Trophoblast cell (in vitro differentiated cells and primary cell): Measurements from ENCODE around the gene SLC10A4.

ENCODE experiments used
- DNase-seq, 2 donors: peaks; one replicate each; pipeline ENCODE4 v3.0.0-alpha.2; 2016
- H2AFZ ChIP-seq: 2 replicates; pipeline ENCODE4 v1.6.1; 2013; ENCODE audit warnings: low read length, moderate library complexity, mild to moderate bottlenecking; ENCODE audit not compliant: insufficient read depth, poor library complexity
- H2AK5ac ChIP-seq: 2 replicates; pipeline ENCODE4 v1.6.1; 2013; ENCODE audit warnings: mild to moderate bottlenecking, low read length
- H2BK120ac ChIP-seq: 2 replicates; pipeline ENCODE4 v1.6.1; 2013; ENCODE audit warnings: low read length, mild to moderate bottlenecking, moderate library complexity; ENCODE audit not compliant: insufficient read depth, poor library complexity
- H2BK12ac ChIP-seq: 2 replicates; pipeline ENCODE4 v1.6.1; 2013; ENCODE audit warnings: mild to moderate bottlenecking, low read length, moderate library complexity
- H2BK5ac ChIP-seq: 2 replicates; pipeline ENCODE4 v1.6.1; 2013; ENCODE audit warnings: low read length, low read depth, moderate library complexity, mild to moderate bottlenecking; ENCODE audit not compliant: poor library complexity
- H3K14ac ChIP-seq: 2 replicates; pipeline ENCODE4 v1.6.1; 2013; ENCODE audit warnings: mild to moderate bottlenecking, low read length
- H3K18ac ChIP-seq: 2 replicates; pipeline ENCODE4 v1.6.1; 2013; ENCODE audit warnings: mild to moderate bottlenecking, low read length
- H3K23ac ChIP-seq: 2 replicates; pipeline ENCODE4 v1.6.1; 2013; ENCODE audit warnings: low read length
- H3K27ac ChIP-seq: 2 replicates; pipeline ENCODE4 v1.5.1; 2013; ENCODE audit warnings: low read depth, mild to moderate bottlenecking, inconsistent platforms, low read length, moderate library complexity
- H3K27me3 ChIP-seq: 2 replicates; pipeline ENCODE4 v1.6.1; 2013; ENCODE audit warnings: inconsistent platforms, mild to moderate bottlenecking, low read length, moderate library complexity; ENCODE audit not compliant: insufficient read depth
- H3K36me3 ChIP-seq, 2 experiments: 1 replicate in 1 of 2; 2 replicates in 1 of 2; pipeline ENCODE4 v1.6.1; 2013; ENCODE audit warnings: low read length in 2 of 2, mild to moderate bottlenecking in 2 of 2, moderate library complexity in 1 of 2; ENCODE audit not compliant: insufficient read depth in 2 of 2, control insufficient read depth in 1 of 2
- H3K4ac ChIP-seq: 2 replicates; pipeline ENCODE4 v1.6.1; 2013; ENCODE audit warnings: low read depth, mild to moderate bottlenecking, low read length, moderate library complexity
- H3K4me1 ChIP-seq, 2 experiments: 1 replicate in 1 of 2; 2 replicates in 1 of 2; pipeline ENCODE4 v1.6.1; 2013; ENCODE audit warnings: low read length in 2 of 2, mild to moderate bottlenecking in 2 of 2, moderate library complexity in 1 of 2; ENCODE audit not compliant: insufficient read depth in 2 of 2, control insufficient read depth in 1 of 2
- H3K4me2 ChIP-seq: 2 replicates; pipeline ENCODE4 v1.6.1; 2013; ENCODE audit warnings: inconsistent platforms, mild to moderate bottlenecking, low read length, moderate library complexity
- H3K4me3 ChIP-seq: 2 replicates; pipeline ENCODE4 v1.5.1; 2013; ENCODE audit warnings: mild to moderate bottlenecking, low read depth, low read length, inconsistent platforms
- H3K79me1 ChIP-seq: one replicate; pipeline ENCODE4 v1.6.1; 2013; ENCODE audit warnings: low read length
- H3K79me2 ChIP-seq: 2 replicates; pipeline ENCODE4 v1.6.1; 2013; ENCODE audit warnings: low read length, mild to moderate bottlenecking; ENCODE audit not compliant: control insufficient read depth, insufficient read depth, poor library complexity
- H3K9ac ChIP-seq: 2 replicates; pipeline ENCODE4 v1.6.1; 2013; ENCODE audit warnings: mild to moderate bottlenecking, low read length
- H3K9me3 ChIP-seq: 2 replicates; pipeline ENCODE4 v1.6.1; 2013; ENCODE audit warnings: low read depth, mild to moderate bottlenecking, control low read depth, inconsistent platforms, low read length; ENCODE audit not compliant: insufficient read depth
- H4K12ac ChIP-seq: 2 replicates; pipeline ENCODE4 v1.6.1; 2013; ENCODE audit warnings: low read depth, mild to moderate bottlenecking, low read length, moderate library complexity
- H4K8ac ChIP-seq: 2 replicates; pipeline ENCODE4 v1.6.1; 2013; ENCODE audit warnings: low read depth, mild to moderate bottlenecking, low read length, moderate library complexity
- H4K91ac ChIP-seq: one replicate; pipeline ENCODE4 v1.6.1; 2013; ENCODE audit warnings: low read depth, mild to moderate bottlenecking, low read length, moderate library complexity
- WGBS: extraction: QIAGEN DNeasy Blood & Tissue Kit; methylation state at CpG from one replicate; pipeline ENCODE4 v1.1.7; 2013; ENCODE audit warnings: missing lambda C conversion rate; ENCODE audit not compliant: insufficient read length, insufficient coverage; ENCODE audit errors: extremely low coverage; 5-methylcytosine and 5-hydroxymethylcytosine counted together

SLC10A4 gene

GRCh38 chr4:48506716-48507115 is 23.6 kb downstream of the SLC10A4 start:
- H3K9ac ChIP-seq: no peak overlapping the region
- H3K79me2 ChIP-seq: no peaks in the 10 kb centered on the region
- no peak overlapping the region for H3K23ac ChIP-seq
- no peak overlapping the region for H2BK120ac ChIP-seq
- no peak overlapping the region for H4K8ac ChIP-seq
- peak in 1 of 2 donors; percentile 16 for DNase-seq
- no peak overlapping the region for H3K4ac ChIP-seq
- H3K27me3 ChIP-seq: no peaks in the 10 kb centered on the region
- no peak overlapping the region for H2BK5ac ChIP-seq
- no CpG with 5 or more reads among the region's 2 CpGs for WGBS
- H4K12ac ChIP-seq: no peak overlapping the region
- H3K9me3 ChIP-seq: no peaks in the 10 kb centered on the region
- peaks cover 0 to 9% of the 10 kb centered on the region in 2 experiments for H3K36me3 ChIP-seq
- H3K4me1 ChIP-seq: no peaks in the 10 kb centered on the region
- no peak overlapping the region for H2AK5ac ChIP-seq
- no peak overlapping the region for H2AFZ ChIP-seq
- no peak overlapping the region for H3K4me2 ChIP-seq
- H3K4me3 ChIP-seq: no peak overlapping the region
- H3K14ac ChIP-seq: no peak overlapping the region
- H3K79me1 ChIP-seq: no peaks in the 10 kb centered on the region
- no peak overlapping the region for H2BK12ac ChIP-seq
- H3K18ac ChIP-seq: no peak overlapping the region
- H3K27ac ChIP-seq: no peak overlapping the region
- H4K91ac ChIP-seq: no peak overlapping the region

GRCh38 chr4:48509543-48509942 is 26.4 kb downstream of the SLC10A4 start:
- no peak overlapping the region for H3K4me2 ChIP-seq
- H3K79me2 ChIP-seq: no peaks in the 10 kb centered on the region
- no peak overlapping the region for H2AFZ ChIP-seq
- H4K91ac ChIP-seq: no peak overlapping the region
- peaks cover 2 to 13% of the 10 kb centered on the region in 2 experiments for H3K36me3 ChIP-seq
- no peak overlapping the region for H2BK12ac ChIP-seq
- H2BK5ac ChIP-seq: no peak overlapping the region
- H3K18ac ChIP-seq: no peak overlapping the region
- H3K4me3 ChIP-seq: no peak overlapping the region
- no peaks in the 10 kb centered on the region for H3K79me1 ChIP-seq
- H3K4ac ChIP-seq: no peak overlapping the region
- H3K9ac ChIP-seq: no peak overlapping the region
- H2BK120ac ChIP-seq: no peak overlapping the region
- H4K12ac ChIP-seq: no peak overlapping the region
- no peaks in the 10 kb centered on the region for H3K9me3 ChIP-seq
- H3K27ac ChIP-seq: no peak overlapping the region
- H2AK5ac ChIP-seq: no peak overlapping the region
- no peaks in the 10 kb centered on the region for H3K4me1 ChIP-seq
- H3K27me3 ChIP-seq: no peaks in the 10 kb centered on the region
- H4K8ac ChIP-seq: no peak overlapping the region
- DNase-seq: no peak
- no peak overlapping the region for H3K14ac ChIP-seq
- H3K23ac ChIP-seq: no peak overlapping the region

GRCh38 chr4:48518143-48518542 is 35.0 kb downstream of the SLC10A4 start:
- H4K8ac ChIP-seq: no peak overlapping the region
- no peak overlapping the region for H2AFZ ChIP-seq
- H3K79me1 ChIP-seq: no peaks in the 10 kb centered on the region
- no peaks in the 10 kb centered on the region for H3K79me2 ChIP-seq
- no peak overlapping the region for H3K4ac ChIP-seq
- no peak overlapping the region for H3K4me3 ChIP-seq
- H2AK5ac ChIP-seq: no peak overlapping the region
- no peak overlapping the region for H3K27ac ChIP-seq
- no peak overlapping the region for H3K23ac ChIP-seq
- no peak overlapping the region for H3K9ac ChIP-seq
- no peak overlapping the region for H2BK120ac ChIP-seq
- no peak overlapping the region for H2BK5ac ChIP-seq
- no peaks in the 10 kb centered on the region for H3K4me1 ChIP-seq
- H3K27me3 ChIP-seq: no peaks in the 10 kb centered on the region
- H3K36me3 ChIP-seq: peaks cover 16 to 23% of the 10 kb centered on the region in 2 experiments
- no peak overlapping the region for H2BK12ac ChIP-seq
- WGBS: no CpG with 5 or more reads among the region's 3 CpGs
- no peak overlapping the region for H4K12ac ChIP-seq
- H3K9me3 ChIP-seq: no peaks in the 10 kb centered on the region
- peak in 1 of 2 donors; percentile 61 for DNase-seq
- H4K91ac ChIP-seq: no peak overlapping the region
- H3K4me2 ChIP-seq: no peak overlapping the region
- no peak overlapping the region for H3K18ac ChIP-seq
- H3K14ac ChIP-seq: no peak overlapping the region

- H2BK5ac ChIP-seq: no peak overlapping the region
- H3K4me3 ChIP-seq: no peak overlapping the region
- no peaks in the 10 kb centered on the region for H3K27me3 ChIP-seq
- no peak overlapping the region for H3K27ac ChIP-seq
- H3K79me1 ChIP-seq: no peaks in the 10 kb centered on the region
- no peak overlapping the region for H3K23ac ChIP-seq
- H3K4ac ChIP-seq: no peak overlapping the region
- no peak overlapping the region for H4K8ac ChIP-seq
- H2BK120ac ChIP-seq: no peak overlapping the region
- H2AFZ ChIP-seq: no peak overlapping the region
- no peak overlapping the region for H4K12ac ChIP-seq
- H3K18ac ChIP-seq: no peak overlapping the region
- DNase-seq: no peak
- no peak overlapping the region for H4K91ac ChIP-seq
- H3K36me3 ChIP-seq: peaks cover 8 to 25% of the 10 kb centered on the region in 2 experiments
- H3K4me1 ChIP-seq: no peaks in the 10 kb centered on the region
- no peaks in the 10 kb centered on the region for H3K9me3 ChIP-seq
- H3K9ac ChIP-seq: no peak overlapping the region
- H3K14ac ChIP-seq: no peak overlapping the region
- H2BK12ac ChIP-seq: no peak overlapping the region
- WGBS: no CpG with 5 or more reads among the region's 1 CpG
- no peak overlapping the region for H3K4me2 ChIP-seq
- H3K79me2 ChIP-seq: no peaks in the 10 kb centered on the region
- H2AK5ac ChIP-seq: no peak overlapping the region
Observed at GRCh38 chr4:48526406-48526805, 43.3 kb downstream of the SLC10A4 start.
